HEK293 (cell line): ENCODE measurements around the gene ZSCAN31.
"Not testable (repeated sequence)": the region's sequence is repeated elsewhere in the genome, so short reads cannot be mapped to it uniquely, and the experiment has no call there.

Experiments
- CTCF ChIA-PET: fragments of 350-600 bp; formaldehyde crosslinking; extraction: SDS; loops from one replicate; lab custom pipeline; 2021; ENCODE audit warnings: antibody characterized with exemption; lab: Yijun Ruan, JAX
- POLR2A ChIA-PET: fragments of 300-600 bp; formaldehyde crosslinking; extraction: SDS; loops from one replicate; lab custom pipeline; 2020; ENCODE audit warnings: antibody characterized with exemption, inconsistent platforms; lab: Yijun Ruan, JAX
- H3K27ac ChIP-seq: fragments of 200-500 bp; sonication (Bioruptor generic); 2 replicates; pipeline ENCODE4 v1.5.1; 2014; ENCODE audit warnings: low read depth, low read length, control low read depth, inconsistent platforms; ENCODE audit errors: extremely low read depth
- H3K36me3 ChIP-seq, 2 experiments: fragments of 200-500 bp in 1 of 2; sonication (Bioruptor generic) in 1 of 2; 1 replicate in 1 of 2; 2 replicates in 1 of 2; pipeline ENCODE4 v1.5.1; 2014 to 2017; ENCODE audit warnings: inconsistent platforms in 2 of 2, low read length in 2 of 2; ENCODE audit not compliant: control insufficient read depth in 2 of 2, insufficient read depth in 1 of 2
- H3K4me1 ChIP-seq: fragments of 200-500 bp; sonication (Bioruptor generic); 2 replicates; pipeline ENCODE4 v1.5.1; 2014; ENCODE audit warnings: mild to moderate bottlenecking, low read length, inconsistent platforms; ENCODE audit not compliant: control insufficient read depth, insufficient read depth
- H3K4me3 ChIP-seq: 2 replicates; pipeline ENCODE4 v1.5.1; 2011; ENCODE audit warnings: low read depth, mild to moderate bottlenecking, control low read depth, low read length, moderate library complexity
- H3K9me3 ChIP-seq: fragments of 200-500 bp; sonication (Bioruptor generic); 2 replicates; pipeline ENCODE4 v1.5.1; 2014; ENCODE audit warnings: low read depth, low read length, inconsistent platforms; ENCODE audit not compliant: control insufficient read depth, insufficient read depth
- AEBP2 ChIP-seq: fragments of 450-650 bp; formaldehyde crosslinking; IDR thresholded peaks from 2 replicates; pipeline ENCODE4 v1.5.1; 2016; ENCODE audit warnings: missing biosample characterization, missing genetic modification characterization, borderline replicate concordance
- IKZF3 ChIP-seq: fragments of 450-650 bp; IDR thresholded peaks from 2 replicates; pipeline ENCODE4 v1.5.0; 2018; ENCODE audit warnings: missing biosample characterization, mild to moderate bottlenecking, missing genetic modification characterization, moderate library complexity
- KLF1 ChIP-seq: fragments of 450-650 bp; formaldehyde crosslinking; IDR thresholded peaks from 2 replicates; pipeline ENCODE4 v1.5.1; 2016; ENCODE audit warnings: missing biosample characterization, missing genetic modification characterization
- ZBTB8A ChIP-seq: fragments of 450-650 bp; formaldehyde crosslinking; IDR thresholded peaks from 2 replicates; pipeline ENCODE4 v1.5.1; 2016; ENCODE audit warnings: missing biosample characterization, missing genetic modification characterization
- ZFP37 ChIP-seq: fragments of 450-650 bp; formaldehyde crosslinking; IDR thresholded peaks from 2 replicates; pipeline ENCODE4 v1.5.1; 2016; ENCODE audit warnings: missing biosample characterization, missing genetic modification characterization
- ZNF10 ChIP-seq: fragments of 450-650 bp; formaldehyde crosslinking; IDR thresholded peaks from 2 replicates; pipeline ENCODE4 v1.5.1; 2017; ENCODE audit warnings: missing biosample characterization, missing genetic modification characterization
- ZNF175 ChIP-seq: fragments of 450-650 bp; formaldehyde crosslinking; IDR thresholded peaks from 2 replicates; pipeline ENCODE4 v1.5.1; 2016; ENCODE audit warnings: missing biosample characterization, missing genetic modification characterization
- ZNF2 ChIP-seq: fragments of 450-650 bp; formaldehyde crosslinking; IDR thresholded peaks from 2 replicates; pipeline ENCODE4 v1.5.1; 2016; ENCODE audit warnings: missing biosample characterization, missing genetic modification characterization
- ZNF214 ChIP-seq: fragments of 450-650 bp; formaldehyde crosslinking; IDR thresholded peaks from 2 replicates; pipeline ENCODE4 v1.5.1; 2017; ENCODE audit warnings: missing biosample characterization, mild to moderate bottlenecking, missing genetic modification characterization, borderline replicate concordance
- ZNF223 ChIP-seq: fragments of 450-650 bp; formaldehyde crosslinking; IDR thresholded peaks from 2 replicates; pipeline ENCODE4 v1.5.1; 2016; ENCODE audit warnings: missing biosample characterization, missing genetic modification characterization
- ZNF366 ChIP-seq: fragments of 450-650 bp; formaldehyde crosslinking; conservative IDR thresholded peaks from 2 replicates; pipeline ENCODE4 v1.5.1; 2016; ENCODE audit warnings: missing biosample characterization, missing genetic modification characterization
- ZNF510 ChIP-seq: fragments of 450-650 bp; formaldehyde crosslinking; IDR thresholded peaks from 2 replicates; pipeline ENCODE4 v1.5.1; 2018; ENCODE audit warnings: mild to moderate bottlenecking, missing genetic modification characterization, missing biosample characterization; ENCODE audit not compliant: insufficient replicate concordance
- ZNF513 ChIP-seq: fragments of 450-650 bp; IDR thresholded peaks from 2 replicates; pipeline ENCODE4 v1.5.1; 2018; ENCODE audit warnings: missing biosample characterization, missing genetic modification characterization
- ZNF645 ChIP-seq: fragments of 450-650 bp; formaldehyde crosslinking; IDR thresholded peaks from 2 replicates; pipeline ENCODE4; 2016; ENCODE audit warnings: missing biosample characterization, missing genetic modification characterization
- ZNF670 ChIP-seq: fragments of 450-650 bp; formaldehyde crosslinking; IDR thresholded peaks from 2 replicates; pipeline ENCODE4 v1.5.1; 2016; ENCODE audit warnings: missing biosample characterization, missing genetic modification characterization, low read depth
- ZNF792 ChIP-seq: fragments of 450-650 bp; formaldehyde crosslinking; IDR thresholded peaks from 2 replicates; pipeline ENCODE4 v1.5.1; 2016; ENCODE audit warnings: missing biosample characterization, missing genetic modification characterization
- ZSCAN4 ChIP-seq: fragments of 450-650 bp; formaldehyde crosslinking; IDR thresholded peaks from 2 replicates; pipeline ENCODE4 v1.5.1; 2017; ENCODE audit warnings: missing biosample characterization, missing genetic modification characterization

The ZSCAN31 gene

GRCh38 chr6:28369463-28369862, 33.5 kb upstream of the ZSCAN31 start:
- Histone ChIP-seq H3K9me3 (no peaks in the 10 kb centered on the region), H3K4me1 (no peaks in the 10 kb centered on the region), H3K36me3 (peaks cover 25 to 30% of the 10 kb centered on the region in 2 experiments), H3K4me3 (no peak overlapping the region), H3K27ac (no peak overlapping the region)
- ChIA-PET CTCF (no interaction called here), POLR2A (no interaction called here)
- TF ChIP-seq ZNF645 (tag by site-specific recombination): no peak
- TF ChIP-seq ZNF10: peak; percentile 68; the same call in 1 of the 2 replicates
- TF ChIP-seq ZNF792: no peak

- Histone ChIP-seq H3K27ac (no peak overlapping the region), H3K4me1 (no peaks in the 10 kb centered on the region), H3K36me3 (peaks cover 31 to 39% of the 10 kb centered on the region in 2 experiments), H3K4me3 (no peak overlapping the region), H3K9me3 (no peaks in the 10 kb centered on the region)
- TF ChIP-seq ZNF670 (tag by site-specific recombination): no peak
- TF ChIP-seq KLF1 (tag by site-specific recombination): no peak
- no peak for TF ChIP-seq ZBTB8A (tag by site-specific recombination)
- no peak for TF ChIP-seq AEBP2 (tag by site-specific recombination)
- no peak for TF ChIP-seq ZSCAN4 (tag by site-specific recombination)
- TF ChIP-seq IKZF3 (tag by site-specific recombination): no peak
- TF ChIP-seq ZNF214: no peak
- no peak for TF ChIP-seq ZNF510 (tag by site-specific recombination)
- TF ChIP-seq ZNF223 (tag by site-specific recombination): no peak
- TF ChIP-seq ZNF2: no peak
- TF ChIP-seq ZFP37 (tag by site-specific recombination): no peak
- TF ChIP-seq ZNF175 (tag by site-specific recombination): no peak
- TF ChIP-seq ZNF513 (tag by site-specific recombination): no peak
- no peak for TF ChIP-seq ZNF366 (tag by site-specific recombination)
- CTCF ChIA-PET: no interaction called here
- POLR2A ChIA-PET: no interaction called here
Measured at GRCh38 chr6:28368522-28368921, 32.6 kb upstream of the ZSCAN31 start.

GRCh38 chr6:28365590-28365989, 29.6 kb upstream of the ZSCAN31 start:
- CTCF ChIA-PET, H3K4me3 ChIP-seq, H3K4me1 ChIP-seq, H3K9me3 ChIP-seq, H3K27ac ChIP-seq, POLR2A ChIA-PET: not testable (repeated sequence)
- H3K36me3 ChIP-seq: peaks cover 39 to 63% of the 10 kb centered on the region in 2 experiments
